NCI-H345 (cell line): ENCODE measurements around the gene RNF149.
"Not testable (repeated sequence)": the region's sequence is repeated elsewhere in the genome, so short reads cannot be mapped to it uniquely, and the experiment has no call there.

ENCODE experiments used
- DNase-seq: peaks from one replicate; lab custom pipeline; 2025; lab: John Stamatoyannopoulos, UW

The RNF149 gene

DNA sequence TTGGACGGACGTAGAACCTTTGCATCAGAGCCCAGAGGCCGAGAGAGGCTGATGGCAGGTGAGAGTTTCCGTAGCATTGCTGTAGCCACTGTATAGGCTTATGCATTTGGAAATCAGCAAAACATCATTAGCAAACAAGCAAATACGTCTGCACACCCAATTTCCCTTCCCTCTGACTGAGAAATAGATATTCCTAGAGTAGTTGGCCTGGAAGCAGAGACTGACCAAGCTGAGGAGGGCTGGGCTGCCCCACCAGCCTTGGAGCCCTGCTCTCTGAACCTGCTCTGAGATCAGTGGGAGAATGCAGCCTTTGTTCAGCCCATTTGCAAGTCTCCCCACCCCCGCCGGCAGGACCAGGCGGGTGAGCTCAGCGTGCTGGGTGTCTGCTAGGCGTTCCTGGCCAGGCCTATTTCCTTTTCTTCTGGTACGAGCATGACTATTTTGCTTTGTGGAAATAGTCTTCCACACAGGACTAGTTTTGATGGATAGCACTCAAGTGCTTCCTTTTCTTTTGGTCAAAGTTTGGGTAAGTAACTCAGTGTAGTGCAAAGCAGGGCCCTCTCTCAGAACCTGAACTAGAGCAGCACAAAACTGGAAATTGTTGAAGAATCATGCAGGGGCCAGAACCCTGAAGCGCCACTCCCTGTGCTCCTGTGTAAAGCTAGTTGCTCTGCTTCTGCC lies 21.9 kb upstream of the RNF149 start:
- DNase-seq = no peak

DNA sequence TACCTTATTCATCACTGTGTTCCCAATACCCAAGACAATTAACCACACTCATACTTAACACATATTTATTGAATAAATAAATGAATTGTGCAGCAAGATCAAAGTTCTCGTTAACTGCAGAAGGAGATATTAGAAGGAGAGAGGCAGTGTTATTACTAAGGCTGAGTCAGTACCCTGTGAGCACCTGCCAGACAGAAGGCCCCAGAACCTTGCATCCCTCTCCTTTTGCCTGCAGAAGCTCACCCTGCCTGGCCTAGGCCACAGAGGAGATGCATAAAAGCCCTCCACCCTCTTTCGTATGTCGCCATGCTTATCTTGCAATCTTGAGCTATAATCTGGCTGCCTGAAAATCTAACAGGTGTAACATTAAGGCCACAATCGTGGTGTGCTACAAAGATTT lies 20.5 kb upstream of the RNF149 start:
- no peak for DNase-seq

DNA sequence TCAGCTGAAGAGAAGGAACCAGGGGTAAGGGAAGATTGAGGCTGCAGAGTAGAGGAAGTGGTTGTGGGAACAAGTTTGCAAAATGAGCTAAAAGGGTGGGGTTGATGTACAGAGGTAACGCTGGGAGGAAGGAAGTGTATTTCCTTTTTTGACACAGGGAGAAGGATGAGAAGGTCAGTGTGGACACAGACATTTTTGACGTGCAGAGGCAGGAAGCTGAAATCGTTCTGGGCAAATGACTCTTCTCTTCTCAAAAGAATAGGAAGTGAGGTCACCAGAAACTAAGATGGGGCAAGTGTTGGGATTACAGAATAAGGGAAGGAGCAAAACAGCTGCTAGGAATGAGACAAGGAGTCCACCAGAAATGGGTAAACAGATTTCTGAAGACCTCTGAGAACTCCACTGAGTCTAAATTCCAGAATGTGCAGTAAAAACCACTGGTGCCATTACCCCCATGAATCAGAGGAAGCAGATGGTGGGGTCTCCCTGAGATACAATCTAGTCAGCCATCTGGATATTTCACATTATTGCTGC lies 20.0 kb upstream of the RNF149 start:
- DNase-seq = no peak

DNA sequence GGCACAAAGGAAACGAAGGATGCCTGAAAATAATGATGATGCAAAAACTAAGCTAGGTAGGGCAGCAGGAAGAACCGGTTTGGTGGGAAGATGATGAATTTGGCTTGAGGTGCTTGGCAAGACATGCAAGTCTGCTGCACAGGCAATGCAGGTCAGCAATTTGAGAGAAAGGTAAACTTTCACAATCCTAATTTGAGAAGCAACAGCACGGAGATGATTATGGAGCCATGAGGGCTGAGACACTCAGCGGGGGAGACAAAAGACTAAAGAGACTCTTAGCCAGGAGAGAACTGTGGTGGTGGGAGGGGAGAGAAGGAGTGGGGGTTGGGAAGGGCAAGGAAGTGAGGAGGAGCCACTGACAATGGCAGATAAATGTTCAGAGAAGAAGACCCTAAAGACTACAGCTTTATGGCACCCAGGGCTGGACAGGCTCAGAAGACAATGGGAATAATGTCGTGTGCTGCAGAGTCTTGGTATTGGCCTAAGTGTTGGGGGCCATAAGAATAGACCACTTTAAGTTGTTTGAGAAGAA lies 19.4 kb upstream of the RNF149 start:
- peak; percentile 25 for DNase-seq

DNA sequence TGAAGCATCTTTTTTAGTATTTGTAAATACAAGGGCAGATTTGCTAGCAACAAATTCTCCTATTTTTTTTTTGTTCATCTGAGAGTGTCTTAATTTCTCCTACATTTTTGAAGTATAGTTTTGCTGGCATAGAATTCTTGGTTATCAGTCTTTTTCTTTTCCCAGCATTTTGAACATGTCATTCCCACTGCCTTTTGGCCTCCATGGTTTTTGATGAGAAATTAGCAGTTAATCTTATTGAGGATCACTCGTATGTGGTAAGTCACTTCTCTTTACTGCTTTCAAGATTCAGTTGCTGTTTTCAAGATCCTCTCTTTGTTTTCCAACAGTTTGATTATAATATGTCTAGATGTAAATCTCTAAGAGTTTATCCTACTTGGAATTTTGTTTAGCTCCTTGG lies 16.9 kb upstream of the RNF149 start:
- DNase-seq = no peak

DNA sequence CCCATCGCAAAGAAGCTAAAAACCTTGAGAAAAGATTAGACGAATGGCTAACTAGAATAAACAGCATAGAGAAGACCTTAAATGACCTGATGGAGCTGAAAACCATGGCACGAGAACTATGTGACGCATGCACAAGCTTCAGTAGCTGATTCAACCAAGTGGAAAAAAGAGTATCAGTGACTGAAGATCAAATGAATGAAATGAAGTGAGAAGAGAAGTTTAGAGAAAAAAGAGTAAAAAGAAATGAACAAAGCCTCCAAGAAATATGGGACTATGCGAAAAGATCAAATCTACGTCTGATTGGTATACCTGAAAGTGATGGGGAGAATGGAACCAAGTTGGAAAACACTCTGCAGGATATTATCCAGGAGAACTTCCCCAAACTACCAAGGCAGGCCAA lies 8.1 kb upstream of the RNF149 start:
- not testable (repeated sequence) for DNase-seq

DNA sequence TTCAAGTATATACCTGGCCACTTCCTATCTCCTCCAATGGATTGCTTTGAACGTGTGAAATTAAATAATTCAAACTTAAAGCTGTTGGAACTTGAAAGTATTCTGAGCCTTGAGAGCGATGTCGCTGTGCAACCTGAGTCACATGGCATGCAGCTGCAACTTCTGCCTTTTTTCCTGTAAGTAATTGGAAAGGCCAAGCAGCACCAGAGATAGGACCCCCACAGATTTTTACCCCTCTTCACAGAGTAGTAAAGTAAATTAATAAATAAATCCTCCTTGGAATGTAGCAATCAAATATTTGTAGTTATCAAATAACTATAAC lies 3.2 kb upstream of the RNF149 start:
- DNase-seq = no peak

DNA sequence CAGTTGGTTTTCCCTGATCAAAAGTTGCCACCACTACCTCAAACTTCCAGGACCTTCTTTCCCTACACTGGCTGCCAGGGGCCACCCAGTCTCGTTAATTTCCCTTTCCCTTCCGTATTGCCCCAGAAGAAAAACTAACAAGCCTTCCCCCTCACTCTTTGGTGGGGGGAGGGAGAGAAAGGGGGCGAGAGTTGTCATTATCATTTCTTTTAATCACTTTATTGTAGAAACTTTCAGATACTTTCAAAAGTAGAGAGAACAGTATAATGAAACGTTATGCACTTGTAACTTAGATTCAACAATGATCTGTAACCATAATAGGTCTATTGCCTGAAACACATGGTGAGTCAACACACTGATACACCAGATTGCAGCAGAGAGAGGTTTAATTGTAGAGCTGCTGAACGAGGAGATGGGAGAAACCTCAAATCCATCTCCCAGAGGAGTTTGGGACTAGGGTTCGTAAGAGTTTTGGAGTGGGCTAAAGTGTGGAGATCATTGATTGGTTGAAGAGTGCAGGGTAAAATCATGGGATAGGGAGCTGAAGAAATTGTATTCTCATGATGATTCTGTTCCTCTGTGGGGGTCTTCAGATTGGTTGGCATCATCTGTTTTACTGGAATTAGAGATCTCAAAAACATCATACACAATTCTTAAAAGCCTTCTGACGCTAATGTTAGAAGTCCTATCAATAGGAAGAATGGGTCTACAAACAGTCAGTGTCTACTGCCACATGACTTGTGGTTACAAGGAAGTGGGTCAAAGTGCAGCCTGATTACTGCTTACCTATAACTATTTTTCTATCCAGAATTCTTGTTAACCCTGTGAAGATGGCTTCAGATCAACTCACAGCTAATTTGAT lies 2.6 kb upstream of the RNF149 start:
- DNase-seq = no peak

DNA sequence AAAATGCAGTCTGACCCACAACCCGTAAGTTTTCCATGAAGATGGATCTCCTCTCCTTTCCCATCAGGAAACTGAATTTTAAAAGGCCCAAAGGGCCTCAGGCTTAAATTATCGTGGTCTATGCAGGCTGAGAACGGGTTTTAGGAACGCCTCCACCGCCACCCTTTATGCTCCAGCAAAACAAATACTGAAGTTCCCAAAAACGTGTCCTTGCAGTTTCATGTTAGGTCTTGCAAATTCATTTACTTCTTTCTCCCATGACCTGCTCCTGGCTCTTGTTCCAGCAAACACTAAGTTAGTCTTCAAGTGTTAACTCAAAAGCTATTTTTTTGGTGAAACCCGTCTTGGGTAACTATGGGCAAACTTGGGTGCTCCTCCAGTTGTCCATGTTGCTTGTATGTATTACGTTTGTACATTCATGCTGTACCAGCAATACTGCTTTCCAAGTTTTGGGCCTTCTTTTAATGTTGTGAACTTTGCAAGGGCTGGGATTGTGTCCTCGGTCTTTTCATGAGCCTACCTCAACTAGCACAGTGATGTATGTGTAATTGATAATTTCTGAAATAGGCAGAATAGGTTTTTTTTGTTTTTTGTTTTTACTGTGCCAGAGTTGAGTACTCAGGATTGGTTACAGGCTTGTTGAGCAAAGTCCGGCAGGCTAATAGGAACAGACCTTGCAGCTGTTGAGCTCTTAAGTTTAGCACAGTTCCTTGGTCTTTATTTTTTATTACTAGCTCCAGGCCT lies 1.8 kb upstream of the RNF149 start:
- DNase-seq = no peak

DNA sequence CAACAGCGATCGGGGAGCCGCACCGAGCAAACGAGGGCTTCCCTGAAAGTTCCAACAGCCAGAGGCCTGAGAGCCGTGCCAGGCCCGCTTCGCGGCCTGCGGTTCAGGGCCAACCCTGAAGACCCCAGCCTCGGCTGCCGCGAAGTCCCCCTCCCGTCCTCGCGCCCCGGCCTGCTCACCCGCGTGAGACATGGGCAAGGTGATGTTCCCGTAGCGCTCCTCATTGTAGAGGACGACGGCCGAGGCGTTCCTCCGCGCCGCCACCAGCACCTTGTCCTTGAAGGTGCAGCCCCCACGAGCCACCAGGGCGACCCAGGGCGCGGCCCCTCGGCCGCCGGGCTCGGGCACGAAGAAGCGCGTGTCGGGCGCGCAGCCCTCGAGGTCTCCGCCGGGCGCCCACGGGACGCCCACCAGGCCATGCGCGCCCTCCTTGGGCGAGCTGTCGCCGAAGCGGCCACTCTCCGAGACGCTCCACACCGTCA lies 510 bp downstream of the RNF149 start:
- no peak for DNase-seq

DNA sequence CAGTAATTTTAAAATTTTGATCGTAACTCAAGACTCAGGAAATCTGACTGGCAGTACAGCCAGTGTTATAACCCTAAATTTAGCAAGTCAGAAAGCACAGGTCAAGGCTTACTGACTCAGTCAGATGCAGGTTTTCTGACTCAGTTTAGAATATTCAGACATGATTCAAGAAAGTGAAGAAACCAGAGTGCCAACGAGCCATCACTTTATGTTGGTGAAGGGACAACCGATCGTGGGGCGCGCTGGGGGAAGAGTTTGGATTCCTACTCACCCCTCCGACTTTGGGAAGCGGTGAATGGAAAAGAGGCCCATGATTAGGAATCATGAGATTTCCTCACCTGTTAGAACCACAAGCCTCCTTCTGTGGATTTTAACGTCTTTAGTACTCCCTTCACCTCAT lies 998 bp downstream of the RNF149 start:
- no peak for DNase-seq

DNA sequence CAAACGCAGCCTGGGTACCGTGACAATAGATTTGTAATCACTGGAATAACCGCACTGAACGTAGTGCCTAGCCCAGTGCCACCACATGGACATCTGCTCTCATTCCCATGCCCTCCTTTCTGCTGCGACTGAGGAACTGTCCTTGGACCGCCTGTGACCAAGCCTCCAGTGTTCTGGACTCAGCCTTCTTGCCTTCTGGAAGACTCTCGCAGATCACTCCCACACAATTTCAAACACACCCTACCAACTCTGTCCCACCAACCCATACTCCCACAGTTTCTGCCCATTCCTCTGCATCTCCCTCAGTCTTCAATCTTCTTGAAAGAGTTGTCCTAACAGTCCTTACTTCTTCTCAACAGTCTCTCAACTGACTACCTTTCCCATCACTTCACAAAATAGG lies 2.1 kb downstream of the RNF149 start:
- no peak for DNase-seq

DNA sequence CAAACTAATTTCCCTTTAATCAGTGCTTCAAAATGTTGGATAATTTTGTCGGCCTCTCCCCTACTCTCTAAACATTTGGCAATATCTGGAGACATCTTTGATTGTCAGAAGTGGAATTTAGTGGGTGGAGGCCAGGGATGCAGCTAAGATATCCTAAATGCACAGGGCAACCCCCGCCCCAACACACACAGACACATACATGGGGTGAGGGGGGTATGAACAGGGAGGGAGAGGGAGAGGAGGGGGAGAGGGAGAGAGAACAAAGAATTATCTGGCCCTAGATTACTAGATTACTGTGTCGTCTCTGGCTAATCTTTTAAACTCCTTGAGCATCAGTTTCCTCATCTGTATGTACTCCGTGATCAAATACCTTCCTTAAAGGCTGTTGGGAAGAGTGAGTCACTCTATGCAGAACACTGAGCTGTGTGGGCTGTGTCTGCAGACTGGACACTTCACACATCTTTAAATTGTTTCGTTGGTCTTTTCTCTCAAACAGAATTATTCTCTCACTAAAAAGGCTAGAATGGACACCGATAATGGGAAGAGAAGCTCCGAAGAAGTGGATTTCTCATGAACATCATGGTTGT lies 2.9 kb downstream of the RNF149 start:
- no peak for DNase-seq

DNA sequence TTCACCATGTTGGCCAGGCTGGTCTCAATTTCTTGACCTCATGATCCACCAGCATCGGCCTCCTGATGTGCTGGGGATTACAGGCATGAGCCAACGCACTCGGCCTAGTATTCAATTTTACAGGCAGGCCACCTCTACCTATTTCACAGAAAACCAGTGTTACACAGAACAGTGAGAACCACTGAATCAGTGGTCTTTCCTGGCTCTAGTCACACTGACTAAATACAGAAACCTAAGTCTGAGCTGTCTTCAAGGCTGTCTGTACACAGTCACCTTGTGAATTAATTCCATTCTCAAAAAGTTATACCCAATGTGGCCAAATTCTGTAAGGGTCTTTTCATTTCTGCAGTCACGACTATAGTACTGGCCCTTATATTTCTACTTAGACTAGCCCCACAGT lies 3.5 kb downstream of the RNF149 start:
- DNase-seq = no peak

DNA sequence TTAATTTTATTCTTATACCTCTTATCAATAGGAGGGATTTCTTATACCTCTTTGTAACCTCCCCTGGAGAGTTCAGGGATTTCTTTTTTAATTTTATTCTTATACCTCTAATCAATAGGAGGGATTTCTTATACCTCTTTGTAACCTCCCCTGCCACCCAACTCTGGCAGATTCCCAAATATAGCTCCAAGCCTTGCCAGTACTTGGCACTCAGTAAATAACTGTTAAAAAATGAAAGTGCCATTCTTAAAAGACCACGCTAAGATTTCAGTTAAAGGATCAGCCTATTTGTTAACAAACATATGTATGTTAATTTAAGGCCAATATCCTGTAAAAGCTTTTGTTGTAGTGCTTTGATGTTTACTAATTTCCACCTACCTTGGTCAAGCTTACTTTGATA lies 4.8 kb downstream of the RNF149 start:
- no peak for DNase-seq

DNA sequence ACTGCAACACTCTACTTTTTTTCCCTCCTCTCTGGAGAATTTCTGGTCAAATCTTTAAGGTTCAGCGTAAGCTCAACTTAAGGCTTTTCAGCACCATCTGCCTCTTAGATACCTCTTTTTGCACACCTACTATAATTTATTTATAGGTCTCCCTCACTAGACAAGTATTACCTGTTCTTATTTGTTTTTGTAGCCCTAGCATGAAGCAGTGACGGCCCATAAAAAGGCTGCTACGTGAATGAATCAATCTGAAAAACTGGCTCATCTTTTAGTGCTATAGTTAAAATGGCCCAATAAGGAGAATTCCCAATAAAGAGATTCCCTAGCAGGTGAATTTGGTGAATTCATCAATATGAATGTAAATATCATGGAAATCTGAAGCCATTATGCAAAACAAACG lies 6.5 kb downstream of the RNF149 start:
- DNase-seq = no peak

DNA sequence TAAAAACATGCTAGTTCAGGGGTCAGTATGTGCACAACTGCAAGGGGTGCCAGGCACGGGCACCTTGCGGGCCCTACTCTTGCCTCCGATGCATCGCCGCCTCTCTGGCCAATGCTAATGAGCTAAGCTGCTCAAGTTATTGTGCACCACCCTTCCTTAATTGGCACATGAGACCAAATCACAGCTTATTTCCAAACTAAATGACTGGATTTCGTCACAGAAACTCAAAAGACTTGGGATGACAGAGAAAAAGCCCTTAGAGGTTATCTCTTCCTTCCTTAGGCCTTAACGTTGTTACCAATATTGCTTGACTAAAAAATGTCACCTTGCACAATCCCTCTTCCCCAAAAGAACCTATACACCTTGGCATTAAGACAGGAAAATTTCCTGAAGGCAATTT lies 7.7 kb downstream of the RNF149 start:
- DNase-seq = no peak

DNA sequence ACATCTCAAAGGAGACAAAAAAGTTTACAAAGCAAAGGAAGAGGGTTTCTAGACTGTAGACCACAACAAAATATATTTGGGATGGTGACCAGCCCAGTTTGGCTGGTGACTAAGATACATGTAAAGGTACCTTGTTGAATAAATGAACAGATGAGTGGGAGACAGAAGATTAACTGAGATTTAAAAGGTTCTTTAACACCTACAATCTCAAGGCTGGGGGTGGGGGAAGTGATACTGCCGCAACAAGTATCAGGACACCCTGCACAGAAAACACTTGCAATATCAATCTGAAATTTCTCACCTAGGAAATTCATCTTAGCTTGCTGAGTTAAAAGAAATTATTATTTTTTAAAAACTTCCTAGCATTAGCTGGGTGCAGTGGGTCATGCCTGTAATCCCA lies 8.3 kb downstream of the RNF149 start:
- no peak for DNase-seq

DNA sequence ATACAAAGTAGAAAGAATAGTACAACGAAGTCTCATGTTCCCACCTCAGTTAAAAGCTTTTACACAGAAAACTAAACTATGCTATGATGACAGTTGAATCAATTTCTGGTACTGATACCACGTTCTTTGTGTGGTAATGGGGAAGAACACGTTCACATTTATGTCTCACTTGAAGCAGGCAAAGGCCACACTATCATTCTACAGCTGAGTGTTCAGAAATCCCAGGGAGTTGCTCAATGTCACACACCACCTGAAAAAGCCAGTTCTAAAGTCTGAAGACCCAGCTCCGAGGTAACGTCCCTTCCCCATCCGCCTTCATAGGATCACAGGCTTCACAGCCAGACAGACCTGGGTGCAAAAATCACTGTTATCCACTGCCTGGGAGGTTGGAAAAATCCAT lies 8.9 kb downstream of the RNF149 start:
- DNase-seq = no peak

DNA sequence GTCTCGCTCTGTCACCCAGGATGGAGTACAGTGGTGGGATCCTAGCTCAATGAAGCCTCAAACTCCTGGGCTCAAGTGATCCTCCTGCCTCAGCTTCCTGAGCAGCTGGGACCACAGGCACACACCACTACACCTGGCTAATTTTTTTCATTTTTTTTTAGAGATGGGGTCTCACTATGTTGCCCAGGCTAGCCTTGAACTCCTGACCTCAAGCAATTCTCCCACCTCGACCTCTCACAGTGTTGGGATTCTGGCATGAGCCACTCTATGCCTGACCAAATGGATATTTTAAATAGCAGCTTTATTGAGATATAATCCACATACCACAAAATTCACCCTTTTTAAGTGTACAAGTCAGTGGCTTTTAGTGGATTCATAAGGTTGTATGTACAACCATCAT lies 11.1 kb downstream of the RNF149 start:
- no peak for DNase-seq

DNA sequence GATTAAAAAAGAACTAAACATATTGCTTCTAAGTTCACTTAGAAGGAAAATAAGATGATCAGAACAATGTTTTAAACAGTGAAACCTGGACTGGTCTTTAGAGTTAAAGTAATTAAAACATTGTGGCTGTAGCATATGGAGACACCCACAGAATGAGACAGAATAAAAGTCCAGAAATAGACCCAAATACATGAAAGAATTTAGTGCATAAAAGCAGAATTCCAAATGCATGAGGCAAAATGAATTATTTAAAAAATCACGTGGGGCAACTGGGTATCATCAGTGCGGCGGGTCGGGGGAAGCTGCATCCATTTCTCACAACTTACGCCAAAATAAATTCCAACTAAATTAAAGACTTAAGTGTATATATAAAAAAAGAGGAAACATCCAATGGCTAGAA lies 12.1 kb downstream of the RNF149 start:
- DNase-seq = no peak

DNA sequence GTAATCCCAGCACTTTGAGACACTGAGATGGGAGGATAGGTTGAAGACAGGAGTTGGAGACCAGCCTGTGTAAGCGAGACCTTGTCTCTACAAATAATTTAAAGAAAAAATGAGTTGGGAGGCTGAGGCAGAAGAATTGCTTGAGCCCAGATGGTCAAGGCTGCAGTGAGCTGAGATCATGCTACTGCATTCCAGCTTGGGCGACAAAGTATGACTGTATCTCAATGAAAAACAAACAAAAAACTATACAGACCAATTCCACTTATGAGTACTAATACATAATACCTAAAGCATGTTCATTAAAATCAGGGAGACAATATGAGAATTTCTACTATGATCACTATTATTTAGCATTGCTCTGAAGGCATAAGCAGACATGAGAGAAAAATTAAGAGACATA lies 12.6 kb downstream of the RNF149 start:
- DNase-seq = no peak
